ENCODE data around the gene MAP4.

- TF ChIP-seq ZNF70 (CRISPR knock-in tag; IDR thresholded peaks at IDR 0.05), result no peak
- no peak for TF ChIP-seq ZFP3 (CRISPR knock-in tag; IDR thresholded peaks at IDR 0.05)
- no peak for TF ChIP-seq PATZ1 (CRISPR knock-in tag; IDR thresholded peaks at IDR 0.05; ENCODE audit: borderline replicate concordance)
- no peak for TF ChIP-seq OSR1 (CRISPR knock-in tag; IDR thresholded peaks at IDR 0.05)
- TF ChIP-seq RARB (CRISPR knock-in tag; IDR thresholded peaks at IDR 0.05), result no peak
- TF ChIP-seq POU6F1 (CRISPR knock-in tag; IDR thresholded peaks at IDR 0.05; ENCODE audit: borderline replicate concordance, low read depth), result no peak
- no peak for TF ChIP-seq PPARA (CRISPR knock-in tag; IDR thresholded peaks at IDR 0.05; ENCODE audit: borderline replicate concordance)
Observed at GRCh38 chr3:47846880-47847248, 169.4 kb downstream of the MAP4 start.
